ENCODE measurements around the gene WDR6.

- peak; percentile 59 for TF ChIP-seq POLR2A (IDR thresholded peaks at IDR 0.05; ENCODE audit: borderline replicate concordance, extremely low read depth, insufficient read depth, insufficient read length)
- TF ChIP-seq, protein P1, sequence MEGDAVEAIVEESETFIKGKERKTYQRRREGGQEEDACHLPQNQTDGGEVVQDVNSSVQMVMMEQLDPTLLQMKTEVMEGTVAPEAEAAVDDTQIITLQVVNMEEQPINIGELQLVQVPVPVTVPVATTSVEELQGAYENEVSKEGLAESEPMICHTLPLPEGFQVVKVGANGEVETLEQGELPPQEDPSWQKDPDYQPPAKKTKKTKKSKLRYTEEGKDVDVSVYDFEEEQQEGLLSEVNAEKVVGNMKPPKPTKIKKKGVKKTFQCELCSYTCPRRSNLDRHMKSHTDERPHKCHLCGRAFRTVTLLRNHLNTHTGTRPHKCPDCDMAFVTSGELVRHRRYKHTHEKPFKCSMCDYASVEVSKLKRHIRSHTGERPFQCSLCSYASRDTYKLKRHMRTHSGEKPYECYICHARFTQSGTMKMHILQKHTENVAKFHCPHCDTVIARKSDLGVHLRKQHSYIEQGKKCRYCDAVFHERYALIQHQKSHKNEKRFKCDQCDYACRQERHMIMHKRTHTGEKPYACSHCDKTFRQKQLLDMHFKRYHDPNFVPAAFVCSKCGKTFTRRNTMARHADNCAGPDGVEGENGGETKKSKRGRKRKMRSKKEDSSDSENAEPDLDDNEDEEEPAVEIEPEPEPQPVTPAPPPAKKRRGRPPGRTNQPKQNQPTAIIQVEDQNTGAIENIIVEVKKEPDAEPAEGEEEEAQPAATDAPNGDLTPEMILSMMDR (IDR thresholded peaks at IDR 0.05 in 2 of 3, conservative IDR thresholded peaks at IDR 0.05 in 1 of 3; ENCODE audit: borderline replicate concordance in 1 of 3, insufficient read depth in 1 of 3, low read depth in 2 of 3, low read length in 2 of 3): no peak
- TF ChIP-seq JUND (IDR thresholded peaks at IDR 0.05): no peak
- no peak for TF ChIP-seq SIN3A (IDR thresholded peaks at IDR 0.05; ENCODE audit: low read depth)
- TF ChIP-seq POLR2AphosphoS5 (IDR thresholded peaks at IDR 0.05; ENCODE audit: low read depth, low read length): peak; percentile 89
- no peak for TF ChIP-seq EZH2phosphoT487 (IDR thresholded peaks at IDR 0.05; ENCODE audit: borderline replicate concordance)
- peak; percentile 79 for TF ChIP-seq TCF7L2 (IDR thresholded peaks at IDR 0.05; ENCODE audit: borderline replicate concordance, extremely low read depth, insufficient read depth, insufficient read length)
- no peak for TF ChIP-seq EZH2 (IDR thresholded peaks at IDR 0.05)
- TF ChIP-seq CEBPB (IDR thresholded peaks at IDR 0.05; ENCODE audit: low read depth): no peak
- peak; percentile 7 for TF ChIP-seq ZBTB33 (IDR thresholded peaks at IDR 0.05; ENCODE audit: extremely low read depth, insufficient replicate concordance, low read length)
- no peak for TF ChIP-seq EGR1 (IDR thresholded peaks at IDR 0.05; ENCODE audit: low read depth)
- TF ChIP-seq, protein P2, sequence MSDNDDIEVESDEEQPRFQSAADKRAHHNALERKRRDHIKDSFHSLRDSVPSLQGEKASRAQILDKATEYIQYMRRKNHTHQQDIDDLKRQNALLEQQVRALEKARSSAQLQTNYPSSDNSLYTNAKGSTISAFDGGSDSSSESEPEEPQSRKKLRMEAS (IDR thresholded peaks at IDR 0.05): no peak
- no peak for TF ChIP-seq ZNF274 (IDR thresholded peaks at IDR 0.05; ENCODE audit: low read depth, low read length)
Observed at GRCh38 chr3:49017971-49018706, 10.9 kb downstream of the WDR6 start, which contains the start of gene DALRD3.
